NCI-H1930 (cell line): ENCODE data around the gene ACOX3.

Experiments used
- DNase-seq, 2 experiments: peaks; one replicate each; lab custom pipeline; 2025; lab: John Stamatoyannopoulos, UW

Gene ACOX3

DNA sequence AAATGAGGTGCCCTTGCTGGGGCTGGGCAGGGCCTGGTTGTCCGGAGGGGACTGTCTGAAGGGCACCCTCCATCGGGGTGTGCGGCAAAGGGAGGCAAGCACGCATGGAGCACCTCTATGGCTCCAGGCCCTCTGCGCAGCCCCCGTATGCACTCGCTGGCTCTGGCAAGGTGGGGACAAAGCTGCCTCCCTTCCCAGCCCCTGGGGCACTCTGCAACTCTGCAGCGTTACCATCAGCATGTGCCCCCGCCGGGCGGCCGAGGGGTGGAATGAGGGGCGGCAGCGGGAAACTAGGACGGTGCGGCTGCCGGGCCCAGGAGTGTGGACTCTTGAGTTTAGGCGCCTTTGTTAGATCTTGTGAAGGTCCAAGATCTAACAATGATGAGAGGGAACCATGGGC, 26.5 kb upstream of the ACOX3 start:
- no peak for DNase-seq

- DNase-seq: no peak
Observed at GRCh38 chr4:8465615-8466611, 25.4 kb upstream of the ACOX3 start.

- no peak for DNase-seq
Observed at GRCh38 chr4:8464381-8464780, 23.9 kb upstream of the ACOX3 start.

DNA sequence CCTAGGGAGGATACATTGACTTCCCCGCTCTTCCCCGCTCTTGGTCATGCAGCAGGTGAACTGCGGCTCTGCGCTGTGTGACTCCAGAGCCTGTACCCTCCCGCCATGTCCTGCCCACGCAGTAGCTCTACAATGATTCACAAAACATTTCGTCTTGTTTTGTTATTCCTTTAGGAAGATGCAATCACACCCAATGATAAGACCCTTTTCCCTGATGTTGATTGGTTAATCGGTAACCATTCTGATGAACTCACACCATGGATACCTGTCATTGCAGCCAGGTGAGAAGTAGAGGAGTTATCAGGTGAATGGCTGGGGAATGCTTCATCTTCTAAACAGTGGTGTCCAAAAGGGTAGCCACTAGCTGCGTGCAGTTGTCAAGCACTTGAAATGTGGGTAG, 23.3 kb upstream of the ACOX3 start:
- no peak for DNase-seq

DNA sequence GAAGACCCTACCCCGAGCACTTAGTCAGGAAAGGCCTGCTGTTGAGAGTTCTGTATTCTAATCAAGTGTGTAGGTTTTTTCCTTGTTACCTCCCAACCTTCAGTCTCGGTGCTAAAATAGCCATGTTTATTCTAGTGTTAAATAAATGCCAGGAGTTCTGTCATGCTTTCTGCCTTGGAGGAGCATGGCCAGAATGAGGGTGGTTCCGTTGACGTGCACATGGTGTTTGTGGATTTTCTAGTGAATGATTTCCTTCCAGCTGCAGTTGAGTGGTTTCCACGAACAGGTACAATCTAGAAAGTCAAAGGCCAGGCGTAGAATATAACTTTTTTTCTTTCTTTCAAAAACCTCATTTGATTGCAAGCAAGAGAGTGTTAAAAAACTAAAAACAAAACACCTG, 21.1 kb upstream of the ACOX3 start:
- DNase-seq: no peak

GRCh38 chr4:8461086-8461485, 20.6 kb upstream of the ACOX3 start:
- DNase-seq: no peak

- DNase-seq: no peak
Observed at GRCh38 chr4:8459867-8460445, 19.4 kb upstream of the ACOX3 start.

DNA sequence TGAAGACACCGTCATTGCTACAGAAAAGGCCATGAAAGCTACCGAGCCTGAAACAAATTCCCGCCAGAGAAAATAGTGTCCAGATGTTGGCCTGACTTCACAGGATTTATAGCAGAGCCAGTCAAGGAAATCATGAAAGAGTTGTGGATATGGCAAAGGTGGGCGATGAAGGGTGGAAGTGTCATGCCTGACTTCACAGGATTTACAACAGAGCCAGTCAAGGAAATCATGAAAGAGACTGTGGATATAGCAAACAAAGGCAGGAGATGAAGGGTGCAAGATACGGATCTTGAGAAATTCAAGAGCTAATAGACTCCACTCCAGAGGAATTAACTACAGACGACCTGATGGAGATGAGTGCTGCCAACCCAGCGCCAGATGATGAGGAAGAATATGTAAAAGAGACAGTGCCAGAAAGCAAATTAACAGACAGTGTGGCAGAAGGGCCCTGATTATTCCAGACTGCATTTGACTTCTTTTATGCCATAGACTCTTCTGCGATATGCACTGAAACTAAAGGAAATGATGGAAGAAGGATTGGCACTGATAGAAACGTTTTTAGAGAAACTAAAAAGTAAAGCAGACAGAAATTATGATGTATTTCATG, 17.2 kb upstream of the ACOX3 start:
- DNase-seq: no peak

GRCh38 chr4:8453957-8454356, 13.4 kb upstream of the ACOX3 start:
- DNase-seq: no peak

- DNase-seq: no peak
Observed at GRCh38 chr4:8451440-8452182, 11.1 kb upstream of the ACOX3 start.

- no peak for DNase-seq
Observed at GRCh38 chr4:8446122-8446521, 5.6 kb upstream of the ACOX3 start.

DNA sequence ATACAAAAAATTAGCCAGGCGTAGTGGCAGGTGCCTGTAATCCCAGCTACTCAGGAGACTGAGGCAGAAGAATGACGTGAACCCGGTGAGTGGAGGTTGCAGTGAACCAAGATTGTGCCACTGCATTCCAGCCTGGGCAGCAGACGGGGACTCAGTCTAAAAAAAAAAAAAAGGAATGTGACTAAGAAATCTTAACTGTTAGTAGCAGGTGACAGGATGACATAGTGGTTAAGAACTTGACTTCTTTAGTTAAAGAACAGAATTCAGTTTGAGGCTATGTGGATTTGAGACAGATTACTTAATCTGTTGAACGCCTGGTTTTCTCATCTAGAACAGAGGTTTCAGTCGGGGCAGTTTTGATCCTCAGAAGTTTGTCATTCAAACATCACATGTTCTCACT, 3.3 kb upstream of the ACOX3 start:
- DNase-seq: no peak

DNA sequence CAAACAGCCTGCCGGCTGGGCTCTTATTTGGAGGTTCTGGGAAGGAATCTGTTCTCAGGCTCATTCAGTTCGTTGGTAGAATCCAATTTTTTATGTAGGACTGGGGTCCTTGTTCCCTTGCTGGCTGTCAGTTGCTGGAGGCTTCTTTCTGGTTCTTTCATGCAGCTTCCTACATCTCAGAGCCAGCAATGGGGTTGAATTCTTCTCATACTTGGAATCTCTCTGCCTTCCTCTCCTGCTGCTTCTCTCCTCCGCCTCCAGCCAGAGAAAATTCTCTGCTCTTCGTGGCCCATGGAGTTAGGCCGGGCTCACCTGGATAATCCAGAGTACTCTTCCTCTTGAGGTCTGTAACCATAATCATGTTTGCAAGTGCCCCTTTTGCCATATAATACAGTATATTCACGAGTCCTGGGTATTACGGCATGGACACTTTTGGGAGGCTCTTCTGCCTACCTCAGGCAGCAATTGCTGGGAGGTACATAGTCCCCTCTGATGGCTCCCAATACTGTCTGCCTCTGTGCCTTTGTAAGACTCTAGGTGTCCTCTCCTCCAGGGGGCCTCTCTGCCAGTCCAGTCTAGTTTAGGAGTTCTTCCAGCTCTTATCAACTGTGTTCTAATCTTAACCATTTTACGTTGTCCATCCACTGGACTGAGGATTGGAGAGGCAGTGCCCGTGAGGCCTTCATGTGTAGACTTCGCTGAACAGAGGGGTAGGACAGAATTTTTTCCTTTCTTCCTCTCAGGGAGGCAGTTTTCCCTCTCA, 2.3 kb upstream of the ACOX3 start:
- DNase-seq: no peak

- DNase-seq: no peak
Observed at GRCh38 chr4:8441499-8442091, 1.1 kb upstream of the ACOX3 start.

- DNase-seq: no peak
Observed at GRCh38 chr4:8439914-8440491, 520 bp downstream of the ACOX3 start.

DNA sequence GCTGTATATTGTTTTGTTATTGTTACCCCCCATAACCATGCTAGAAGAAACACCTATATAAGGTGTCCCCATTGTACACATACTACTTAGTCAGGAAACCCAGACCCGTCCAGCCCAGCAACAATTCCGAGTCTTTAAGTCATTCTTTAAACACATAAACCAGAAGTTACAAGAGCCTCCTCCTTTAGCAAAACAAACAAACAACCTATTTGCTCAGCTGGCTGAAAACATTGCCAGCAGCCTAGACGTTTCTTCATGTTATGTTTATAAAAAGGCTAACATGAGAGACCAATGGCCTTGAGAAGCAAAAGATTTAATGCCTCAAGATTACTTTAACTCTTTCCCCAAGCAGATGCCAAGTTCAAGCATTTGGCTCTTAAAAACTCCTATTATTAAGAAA, 1.4 kb downstream of the ACOX3 start:
- DNase-seq: no peak

- no peak for DNase-seq
Observed at GRCh38 chr4:8438743-8439142, 1.8 kb downstream of the ACOX3 start.

DNA sequence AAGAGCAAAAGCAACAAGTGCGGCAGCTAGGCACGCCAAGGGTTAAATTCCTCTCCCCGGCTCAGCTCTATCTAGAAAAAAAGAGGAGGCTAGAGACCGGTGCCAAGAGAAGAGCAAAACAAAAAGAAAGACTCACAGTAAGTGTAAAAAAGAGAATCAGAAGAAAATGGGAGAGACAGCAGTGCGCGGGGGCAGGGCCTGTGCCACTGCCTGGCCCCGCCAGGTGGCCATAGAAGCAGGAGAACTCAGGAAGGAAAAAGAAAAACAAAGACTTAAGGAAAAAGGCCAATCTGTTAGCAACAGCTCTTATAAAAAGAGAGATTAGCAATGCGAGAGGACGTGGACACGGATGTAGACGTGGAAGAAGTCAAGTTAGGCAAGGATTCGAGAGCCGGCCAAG, 3.2 kb downstream of the ACOX3 start:
- no peak for DNase-seq

DNA sequence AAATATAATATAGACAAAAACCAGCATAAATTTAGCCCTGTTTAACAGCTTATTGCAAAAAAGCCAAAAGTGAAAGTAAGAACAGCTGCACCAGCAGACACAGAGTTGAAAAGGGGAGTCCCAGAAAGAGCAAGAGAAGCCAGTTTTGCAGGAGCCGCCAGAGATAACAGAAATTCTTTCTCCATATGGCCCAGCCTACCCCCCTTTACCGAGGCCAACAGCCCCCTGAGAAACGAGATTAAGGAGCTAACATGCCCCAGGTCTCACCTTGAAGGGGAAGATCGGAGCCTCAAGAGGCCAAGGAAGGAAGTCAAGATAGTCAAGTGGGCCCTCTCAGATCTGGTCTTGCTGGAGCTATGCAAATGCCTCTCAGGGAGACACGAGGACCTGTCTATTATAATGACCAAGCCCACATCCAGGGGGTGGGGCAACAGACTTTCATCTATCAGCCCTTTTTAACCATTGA, 4.8 kb downstream of the ACOX3 start:
- no peak for DNase-seq

- no peak for DNase-seq
Observed at GRCh38 chr4:8434251-8435073, 6.1 kb downstream of the ACOX3 start.
